BJ (cell line): ENCODE data around the gene PDE8B. TPM values are rescaled to one million over a fixed set of nuclear protein-coding genes. Genes with fewer than 3 reads are reported as not detected.

Experiments used
- CTCF ChIA-PET: fragments of 350-600 bp; formaldehyde crosslinking; extraction: SDS; loops from one replicate; lab custom pipeline; 2021; ENCODE audit warnings: antibody characterized with exemption, inconsistent platforms; lab: Yijun Ruan, JAX
- POLR2A ChIA-PET: fragments of 300-600 bp; sonication (Branson Sonifier 250); formaldehyde crosslinking; extraction: SDS; loops from one replicate; lab custom pipeline; 2021; ENCODE audit warnings: antibody characterized with exemption; lab: Charles Lee
- DNase-seq: peaks from one replicate; pipeline ENCODE4 v3.0.0-alpha.2; 2011; ENCODE audit warnings: low read depth
- H3K27me3 ChIP-seq: 2 replicates; pipeline ENCODE4 v1.6.0; 2011; ENCODE audit warnings: low read length; ENCODE audit not compliant: control insufficient read depth, insufficient read depth
- H3K36me3 ChIP-seq: 2 replicates; pipeline ENCODE4 v1.5.1; 2011; ENCODE audit warnings: low read length; ENCODE audit not compliant: control insufficient read depth, insufficient read depth
- H3K4me3 ChIP-seq: 2 replicates; pipeline ENCODE4 v1.5.1; 2011; ENCODE audit warnings: low read depth, mild to moderate bottlenecking, control low read depth, low read length
- CTCF ChIP-seq: IDR thresholded peaks from 2 replicates; pipeline ENCODE4 v1.5.1; 2011; ENCODE audit warnings: low read depth, mild to moderate bottlenecking, control low read depth, inconsistent platforms, low read length, moderate library complexity; ENCODE audit not compliant: insufficient read depth
- polyA plus RNA-seq: library from polyadenylated mRNA; depleted of rRNA; stranded (reverse); fragments of >200 nt; gene quantifications from 2 replicates; pipeline ENCODE4 v1.2.3, GENCODE V29; 2011

PDE8B gene
- polyA plus RNA-seq, 1 experiment, result 2.2 TPM

- Histone ChIP-seq H3K4me3 (no peak overlapping the region), H3K27me3 (peaks cover 6% of the 10 kb centered on the region), H3K36me3 (no peaks in the 10 kb centered on the region)
- CTCF ChIA-PET, result no interaction called here
- TF ChIP-seq CTCF, result no peak
- POLR2A ChIA-PET, result no interaction called here
- no peak for DNase-seq
Measured at GRCh38 chr5:77186652-77187370, 23.7 kb upstream of the PDE8B start.

GRCh38 chr5:77189421-77189820 lies 21.1 kb upstream of the PDE8B start:
- no peak overlapping the region for H3K4me3 ChIP-seq
- no peak for TF ChIP-seq CTCF
- DNase-seq, result no peak
- ChIA-PET CTCF (no interaction called here), POLR2A (no interaction called here)
- peaks cover 3% of the 10 kb centered on the region for H3K27me3 ChIP-seq
- H3K36me3 ChIP-seq, result no peaks in the 10 kb centered on the region

DNA sequence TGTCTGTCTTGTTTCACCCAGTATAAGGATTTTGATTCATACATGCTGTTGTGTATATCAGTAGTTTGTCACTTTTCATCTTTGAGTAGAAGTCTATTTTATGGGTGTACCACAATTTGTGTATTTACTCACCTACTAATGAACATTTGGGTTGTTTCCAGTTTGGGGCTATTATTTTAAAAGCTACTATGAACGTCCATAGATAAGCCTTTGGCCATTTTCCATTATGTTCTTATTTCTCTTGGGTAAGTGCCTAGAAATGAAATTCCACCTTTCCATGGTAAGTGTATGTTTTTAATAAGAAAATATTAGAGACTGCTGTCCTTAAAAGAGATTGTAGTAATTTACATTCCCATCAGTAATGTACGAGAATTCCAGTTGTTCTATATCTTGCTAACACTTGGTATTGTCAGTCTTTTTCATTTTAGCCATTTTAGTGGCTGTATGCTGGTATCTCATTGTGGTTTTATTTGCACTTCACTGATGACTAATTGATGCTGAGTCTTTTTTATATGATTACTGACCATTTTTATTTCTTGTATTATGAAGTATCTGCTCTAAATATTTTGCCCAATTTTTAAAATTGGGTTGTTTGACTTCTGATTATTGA lies 17.9 kb upstream of the PDE8B start:
- H3K36me3 ChIP-seq, result no peaks in the 10 kb centered on the region
- no peak for TF ChIP-seq CTCF
- ChIA-PET POLR2A (no interaction called here), CTCF (no interaction called here)
- H3K4me3 ChIP-seq, result no peak overlapping the region
- no peak for DNase-seq
- H3K27me3 ChIP-seq, result peaks cover 3% of the 10 kb centered on the region; the same call in 1 of the 2 replicates

DNA sequence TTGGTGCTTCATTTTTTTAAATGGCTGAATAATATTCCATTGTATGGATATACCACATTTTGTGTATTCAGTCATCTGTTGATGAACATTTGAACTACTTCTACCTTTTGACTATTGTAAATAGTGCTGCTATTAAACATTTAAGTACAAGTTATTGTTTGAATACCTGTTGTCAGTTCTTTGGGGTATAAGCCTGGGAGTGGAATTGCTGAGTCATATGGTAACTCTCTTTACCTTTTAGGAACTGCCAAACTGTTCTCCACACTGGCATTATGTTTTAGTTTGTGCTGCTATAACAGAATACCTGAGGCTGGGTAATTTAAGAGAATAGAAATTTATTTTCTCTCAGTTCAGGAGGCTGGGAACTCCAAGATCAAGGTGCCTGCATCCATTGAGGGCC lies 15.7 kb upstream of the PDE8B start:
- DNase-seq, result no peak
- POLR2A ChIA-PET, result no interaction called here
- TF ChIP-seq CTCF, result no peak
- CTCF ChIA-PET, result no interaction called here
- Histone ChIP-seq H3K27me3 (no peaks in the 10 kb centered on the region), H3K4me3 (no peak overlapping the region), H3K36me3 (no peaks in the 10 kb centered on the region)

GRCh38 chr5:77197840-77198554 lies 12.5 kb upstream of the PDE8B start:
- ChIA-PET CTCF (interaction anchor here (0.8 to 1.5 kb wide), 2 partner anchors 15 to 18 kb away, joined by 3 to 4 read pairs; no protein-coding TSS in a partner anchor), POLR2A (no interaction called here)
- Histone ChIP-seq H3K4me3 (no peak overlapping the region), H3K36me3 (no peaks in the 10 kb centered on the region), H3K27me3 (no peaks in the 10 kb centered on the region; the same call in 1 of the 2 replicates)
- no peak for TF ChIP-seq CTCF
- no peak for DNase-seq
